ENCODE results near the gene SERPINA10.
A peak's percentile ranks its signal among the peaks of the same experiment; 100 is the strongest.

SERPINA10 gene

DNA sequence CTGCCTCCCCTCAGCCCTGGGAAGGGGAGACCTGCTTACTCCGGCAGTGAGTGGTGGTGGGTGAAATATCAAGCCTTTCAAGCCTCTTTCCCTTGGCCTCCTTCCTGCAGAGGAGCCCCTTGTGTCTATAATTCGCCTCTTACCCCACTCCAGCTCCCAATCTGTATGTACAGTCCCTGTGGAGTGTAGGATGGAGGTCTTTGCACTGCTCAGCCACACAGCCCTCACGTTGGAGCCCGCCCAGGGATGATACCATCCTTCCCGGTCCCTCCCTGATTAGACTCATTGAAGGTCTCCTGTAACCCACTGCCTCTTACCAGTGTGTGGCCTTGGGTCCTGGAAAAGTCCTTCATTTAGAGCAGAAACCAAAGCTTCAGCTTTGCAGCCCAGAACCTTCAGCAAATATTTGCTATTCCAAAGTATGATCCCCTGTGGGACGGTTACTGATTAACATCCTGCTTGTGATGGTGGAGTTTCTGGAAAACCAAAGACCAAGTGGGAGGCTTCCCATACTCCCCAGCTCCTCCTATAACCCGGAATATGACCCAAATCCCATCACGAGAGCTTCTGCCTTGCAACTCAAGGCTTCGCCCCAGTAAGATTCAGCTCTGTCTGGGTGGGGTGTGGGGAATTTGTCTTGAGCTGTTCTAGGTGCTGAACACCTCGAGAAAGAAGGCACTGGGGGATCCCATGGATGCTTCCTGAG, at the start of gene SERPINA10:
SERPINA10 (minus strand) TSS at position 397 of the 706 bp plus-strand sequence. CDS start 2,675 bp downstream, outside the sequence.
- no peak for DNase-seq

DNA sequence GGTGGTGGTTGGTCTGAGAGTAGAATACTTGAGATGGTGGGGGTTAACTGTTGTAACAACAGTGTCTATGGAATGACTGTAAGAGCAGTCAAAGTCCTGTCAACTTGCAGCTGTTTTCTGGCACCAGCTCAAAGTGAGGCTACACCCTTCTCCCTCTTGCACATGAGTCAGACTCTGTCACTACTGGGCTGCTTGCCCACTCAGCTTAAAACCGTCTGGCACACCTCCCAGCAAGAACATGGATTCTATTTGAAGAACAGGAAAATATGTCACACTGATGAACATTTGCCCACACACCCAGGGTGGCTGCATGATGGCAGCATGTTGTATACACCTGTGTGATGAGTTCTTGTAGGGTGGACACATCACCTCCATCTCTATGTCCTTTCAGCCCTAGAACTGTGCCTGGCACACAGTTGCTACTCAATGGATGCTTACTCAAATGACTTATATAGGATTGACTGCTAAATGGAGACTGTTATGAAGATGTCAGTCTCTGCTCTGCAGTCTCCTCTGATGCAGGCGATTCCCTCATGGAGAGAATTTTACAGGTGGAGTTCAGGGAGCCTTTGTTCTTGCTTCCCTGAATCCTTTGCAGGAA, 49.4 kb upstream of the SERPINA10 start:
- DNase-seq, result peak; percentile 7

DNA sequence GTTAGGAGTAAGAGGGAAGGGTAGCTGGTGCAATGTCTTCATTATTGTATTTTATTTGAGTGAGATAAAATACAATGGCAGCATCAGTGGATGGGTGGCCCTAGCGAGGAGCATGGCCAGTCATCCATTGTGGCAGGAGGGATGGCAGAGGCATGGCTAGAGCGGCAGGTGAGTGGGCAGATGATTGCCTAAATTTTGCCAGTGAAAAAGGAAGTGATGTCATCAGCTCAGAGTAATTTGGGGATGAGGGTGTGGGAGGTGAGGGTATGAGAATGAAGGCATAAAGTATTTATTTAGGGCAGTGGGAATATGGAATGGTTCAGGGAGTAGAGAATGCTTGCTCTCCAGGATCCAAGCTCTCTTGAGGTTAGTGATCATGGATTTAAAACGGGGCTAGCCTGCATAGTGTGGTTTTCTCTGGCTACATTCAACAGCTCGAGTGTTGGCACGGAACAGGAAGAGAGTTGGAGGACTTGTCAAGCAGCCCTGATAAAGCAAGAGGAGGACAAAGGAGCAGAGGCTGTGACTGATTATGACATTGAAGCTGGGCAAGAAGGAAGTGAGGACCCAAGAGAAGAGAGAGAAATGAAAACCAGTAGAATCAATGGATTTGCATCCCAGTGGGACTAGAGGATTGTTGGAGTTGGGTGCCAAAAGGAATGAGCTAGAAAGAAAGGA, 48.7 kb upstream of the SERPINA10 start:
- no peak for DNase-seq

DNA sequence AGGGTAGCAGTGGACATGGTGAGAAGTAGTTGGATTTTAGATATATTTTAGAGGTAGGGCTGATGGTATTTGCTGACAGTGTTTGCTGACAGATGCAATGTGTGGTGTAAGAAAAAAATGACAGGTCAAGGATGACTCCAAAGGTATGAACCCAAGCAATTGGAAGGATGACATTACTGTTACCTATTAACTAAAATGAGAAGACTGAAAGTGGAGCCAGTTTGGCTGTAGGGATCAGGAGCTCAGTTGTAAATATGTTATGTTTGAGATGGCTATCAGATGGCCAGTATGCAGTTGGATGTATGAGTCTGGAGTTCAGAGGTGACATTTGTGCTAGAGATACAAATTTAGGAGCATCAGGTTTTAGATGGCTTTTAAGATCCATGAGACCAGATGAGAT, 47.5 kb upstream of the SERPINA10 start:
- DNase-seq, result no peak

DNA sequence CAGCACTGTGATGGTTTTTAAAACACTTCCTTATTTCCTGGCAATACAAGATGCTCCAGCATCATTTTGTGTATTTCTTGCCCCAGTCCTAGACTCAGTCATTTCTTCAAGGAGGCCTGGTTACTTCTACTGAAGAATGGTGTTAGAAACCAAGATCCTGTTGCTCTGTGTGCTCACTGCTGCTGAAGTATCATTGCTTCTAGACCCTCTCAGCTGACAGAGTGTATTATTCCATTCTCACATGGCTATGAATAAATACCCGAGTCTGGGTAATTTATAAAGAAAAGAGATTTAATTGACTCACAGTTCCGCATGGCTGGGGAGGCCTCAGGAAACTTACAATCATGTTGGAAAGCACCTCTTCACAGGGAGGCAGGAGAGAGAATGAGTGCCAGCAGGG, 45.0 kb upstream of the SERPINA10 start:
- no peak for DNase-seq

DNA sequence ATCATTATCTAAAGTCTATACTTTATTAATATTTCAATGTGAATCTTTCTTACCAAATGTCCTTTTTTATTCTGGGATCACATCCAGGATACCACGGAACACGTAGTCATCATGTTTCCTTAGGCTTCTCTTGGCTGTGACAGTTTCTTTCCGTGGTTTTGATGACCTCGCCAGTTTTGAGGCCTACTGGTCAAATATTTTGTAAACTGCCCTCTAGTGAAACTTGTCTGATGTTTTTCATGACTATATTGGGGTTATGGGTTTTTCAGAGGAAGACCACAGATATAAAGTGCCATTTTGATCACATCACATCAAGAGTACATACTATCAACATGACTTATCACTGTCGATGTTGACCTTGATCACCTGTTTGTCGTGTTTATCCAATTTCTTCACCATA, 44.2 kb upstream of the SERPINA10 start:
- no peak for DNase-seq

GRCh38 chr14:94334872-94335271, 41.8 kb upstream of the SERPINA10 start:
- DNase-seq, result peak; percentile 20

GRCh38 chr14:94332587-94332986, 39.5 kb upstream of the SERPINA10 start:
- DNase-seq, result no peak

- no peak for DNase-seq
Observed at GRCh38 chr14:94332063-94332583, 39.1 kb upstream of the SERPINA10 start.

DNA sequence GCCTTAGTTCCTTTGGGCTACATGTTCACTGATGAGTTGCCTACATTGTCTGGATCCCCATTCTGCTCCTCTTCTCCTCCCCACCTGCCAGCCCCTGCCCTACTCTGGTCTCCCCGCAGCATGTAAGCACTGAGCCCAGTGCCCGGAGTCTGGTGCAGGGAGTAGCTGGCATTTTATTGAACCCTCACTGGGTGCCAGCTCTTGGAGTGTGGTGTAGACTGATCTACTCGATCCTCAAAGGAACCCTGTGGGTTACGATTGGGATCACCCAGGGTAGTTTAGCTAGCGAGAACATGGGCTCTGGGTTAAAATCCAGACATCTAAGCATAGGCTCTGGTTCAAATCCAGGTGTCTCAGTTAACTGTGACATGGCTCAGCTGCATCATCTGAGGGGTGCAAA, 38.4 kb upstream of the SERPINA10 start:
- DNase-seq, result no peak

GRCh38 chr14:94330857-94331256, 37.8 kb upstream of the SERPINA10 start:
- no peak for DNase-seq

DNA sequence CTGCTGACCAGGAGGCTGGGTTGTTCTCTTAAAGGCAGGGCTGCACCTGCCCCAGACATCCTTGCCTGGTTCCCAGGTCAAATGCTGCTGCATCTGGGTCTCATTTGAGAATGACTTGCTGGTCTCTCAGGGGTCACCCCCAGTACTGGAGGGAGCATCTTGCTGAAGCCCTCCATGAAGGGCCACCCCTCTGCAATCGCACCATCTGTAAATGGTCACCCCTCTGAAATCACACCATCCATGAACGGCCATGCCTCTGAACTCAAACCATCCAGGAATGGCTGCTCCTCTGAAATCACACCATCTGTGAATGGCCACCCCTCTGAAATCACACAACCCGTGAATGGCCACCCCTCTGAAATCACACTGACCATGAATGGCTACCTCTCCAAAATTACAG, 37.4 kb upstream of the SERPINA10 start:
- DNase-seq, result no peak

DNA sequence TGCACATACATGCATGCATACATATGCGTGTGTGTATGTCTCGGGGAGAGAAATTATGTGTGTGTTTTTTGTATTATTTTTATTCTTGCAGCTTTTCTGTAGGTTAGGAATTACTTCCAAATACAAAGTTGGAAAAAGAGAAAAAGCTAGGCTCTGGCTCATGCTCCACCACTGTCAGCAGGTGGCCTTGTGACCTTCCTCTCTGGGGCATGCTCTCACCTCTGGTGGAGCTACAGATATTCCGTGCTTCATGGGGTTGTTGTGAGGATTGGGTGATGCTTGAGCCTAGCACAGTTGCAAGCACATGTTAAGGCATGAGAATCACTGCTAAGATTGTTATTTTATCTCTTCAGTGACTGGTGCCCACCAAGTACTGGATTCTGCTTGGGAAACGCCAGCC, 36.8 kb upstream of the SERPINA10 start:
- no peak for DNase-seq

- DNase-seq, result no peak
Observed at GRCh38 chr14:94328196-94328595, 35.1 kb upstream of the SERPINA10 start.

GRCh38 chr14:94322648-94323570, 29.8 kb upstream of the SERPINA10 start, which contains the start of gene SERPINA6:
Gene SERPINA6, minus strand, starts transcription at chr14:94323336. Its CDS starts 8,688 bp downstream, at chr14:94314648.
- DNase-seq, result peak; percentile 6

DNA sequence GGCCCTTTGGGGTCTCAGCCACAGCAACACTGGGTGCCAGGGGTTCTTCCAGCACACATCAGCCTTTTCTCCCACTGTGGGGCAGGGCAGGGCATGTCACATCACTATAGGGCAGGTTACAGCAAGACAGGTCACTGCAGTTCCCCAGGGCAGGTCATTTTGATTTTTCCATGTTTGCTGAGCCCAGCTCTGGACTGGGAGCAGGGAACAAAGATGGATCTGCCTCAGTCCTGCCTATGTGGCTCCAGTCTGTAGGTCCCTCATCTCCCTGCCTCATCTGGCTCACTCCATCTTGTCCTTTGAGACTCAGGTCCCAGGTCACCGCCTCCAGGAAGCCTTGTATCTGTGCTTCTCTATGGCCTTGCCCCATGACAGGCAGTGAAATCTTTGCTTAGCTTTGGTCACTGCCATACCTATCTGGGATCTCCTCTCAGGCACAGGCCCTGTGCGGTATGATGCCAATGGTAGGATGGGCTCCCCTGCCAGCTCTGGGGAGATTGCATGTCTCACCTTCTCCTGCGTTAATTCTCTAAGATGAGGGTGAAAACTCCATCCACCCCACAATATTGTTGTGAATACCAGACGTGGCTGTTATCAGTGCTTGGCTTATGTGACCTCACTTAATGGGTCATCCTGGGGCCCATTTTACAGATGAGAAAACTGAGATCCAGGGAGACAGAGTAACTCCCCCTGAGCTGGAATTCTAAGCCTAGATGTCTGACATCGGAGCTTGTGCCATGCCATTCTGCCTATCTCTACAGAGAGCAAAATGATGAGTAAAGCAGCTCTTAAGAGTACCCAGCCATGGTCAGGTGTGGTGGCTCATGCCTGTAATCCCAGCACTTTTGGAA, 28.6 kb upstream of the SERPINA10 start:
- DNase-seq, result no peak

- no peak for DNase-seq
Observed at GRCh38 chr14:94320243-94320642, 27.2 kb upstream of the SERPINA10 start.

DNA sequence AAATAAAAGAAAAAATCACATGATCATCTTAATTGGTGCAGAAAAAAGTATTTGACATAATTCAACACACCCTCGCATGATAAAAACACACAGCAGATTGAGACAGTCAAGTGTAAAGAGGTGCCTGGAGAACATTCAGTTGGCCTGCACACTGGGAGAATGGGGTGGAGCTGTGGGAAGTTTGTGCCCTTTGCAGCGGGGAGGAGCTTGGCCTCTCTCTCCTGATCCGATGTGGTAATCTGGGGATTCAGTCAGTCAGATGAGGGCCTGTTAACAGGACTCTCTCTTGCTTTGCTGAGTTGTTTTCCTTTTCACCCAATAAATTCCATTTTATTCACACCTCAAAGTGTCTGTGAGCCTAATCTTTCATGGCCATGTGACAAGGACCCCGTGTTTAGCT, 24.2 kb upstream of the SERPINA10 start:
- DNase-seq, result no peak

DNA sequence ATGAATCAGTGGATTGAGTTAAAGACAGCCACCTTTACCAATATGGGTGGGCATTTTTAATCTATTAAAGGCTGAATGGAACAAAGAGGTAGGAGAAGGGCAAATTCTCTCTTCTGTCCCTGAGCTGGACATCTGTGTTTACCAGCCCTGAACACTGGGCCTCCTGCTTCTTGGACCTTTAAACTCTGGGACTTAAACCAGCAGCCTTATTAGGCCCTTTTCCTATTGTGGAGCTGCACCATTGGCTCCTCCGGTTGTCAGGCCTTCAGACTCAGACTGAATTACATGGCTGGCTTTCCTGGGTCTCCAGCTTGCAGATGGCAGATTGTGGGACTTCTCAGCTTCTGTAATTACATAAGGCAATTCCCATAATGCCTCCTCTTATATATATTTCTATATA, 23.6 kb upstream of the SERPINA10 start:
- no peak for DNase-seq

GRCh38 chr14:94314890-94315289, 21.8 kb upstream of the SERPINA10 start:
- no peak for DNase-seq

DNA sequence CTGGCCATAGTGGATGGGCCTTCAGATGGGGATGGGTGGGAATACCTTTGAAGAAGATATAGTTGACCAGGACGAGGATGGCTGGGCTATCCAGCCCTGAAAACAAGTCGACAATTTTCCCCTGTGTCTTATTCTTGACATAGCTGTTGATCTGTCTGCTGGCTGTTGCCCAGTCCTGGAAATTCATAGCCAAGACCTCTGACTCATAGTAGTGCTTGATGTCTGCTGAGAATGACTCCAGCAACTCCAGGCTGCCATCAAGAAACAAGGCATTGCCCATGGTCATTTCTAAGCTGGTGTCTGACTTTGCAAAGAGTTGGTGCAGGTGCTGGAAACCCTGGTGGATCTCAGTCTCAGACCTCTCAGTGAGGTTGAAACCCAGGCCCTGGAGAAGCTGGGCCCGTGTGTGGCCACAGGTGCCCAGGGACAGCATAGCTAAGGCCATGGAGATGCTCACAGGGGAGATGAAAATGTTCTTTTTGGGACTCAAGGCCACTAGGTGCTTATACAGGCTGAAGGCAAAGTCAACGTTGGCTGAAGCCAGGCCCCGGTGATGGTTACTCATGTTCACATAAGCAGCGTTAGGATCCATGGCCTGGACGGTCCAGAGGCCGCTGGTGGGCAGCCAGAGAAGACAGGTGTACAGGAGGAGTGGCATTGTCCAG, 21.1 kb upstream of the SERPINA10 start:
- DNase-seq, result no peak

All from NCI-H748 treated with DMSO at 0.1 percent for 48 hours (cell line).